ENCODE results near the gene FRS3. TPM values are rescaled to one million over a fixed set of nuclear protein-coding genes. Genes with fewer than 3 reads are reported as not detected.

Gene FRS3
- total and polyA plus RNA-seq, 9 of the 15 experiments (the other 6 are each of a cell fraction or from before 2014, with no cell fraction given): 0.03 to 3.7 (median 1.6) TPM

DNA sequence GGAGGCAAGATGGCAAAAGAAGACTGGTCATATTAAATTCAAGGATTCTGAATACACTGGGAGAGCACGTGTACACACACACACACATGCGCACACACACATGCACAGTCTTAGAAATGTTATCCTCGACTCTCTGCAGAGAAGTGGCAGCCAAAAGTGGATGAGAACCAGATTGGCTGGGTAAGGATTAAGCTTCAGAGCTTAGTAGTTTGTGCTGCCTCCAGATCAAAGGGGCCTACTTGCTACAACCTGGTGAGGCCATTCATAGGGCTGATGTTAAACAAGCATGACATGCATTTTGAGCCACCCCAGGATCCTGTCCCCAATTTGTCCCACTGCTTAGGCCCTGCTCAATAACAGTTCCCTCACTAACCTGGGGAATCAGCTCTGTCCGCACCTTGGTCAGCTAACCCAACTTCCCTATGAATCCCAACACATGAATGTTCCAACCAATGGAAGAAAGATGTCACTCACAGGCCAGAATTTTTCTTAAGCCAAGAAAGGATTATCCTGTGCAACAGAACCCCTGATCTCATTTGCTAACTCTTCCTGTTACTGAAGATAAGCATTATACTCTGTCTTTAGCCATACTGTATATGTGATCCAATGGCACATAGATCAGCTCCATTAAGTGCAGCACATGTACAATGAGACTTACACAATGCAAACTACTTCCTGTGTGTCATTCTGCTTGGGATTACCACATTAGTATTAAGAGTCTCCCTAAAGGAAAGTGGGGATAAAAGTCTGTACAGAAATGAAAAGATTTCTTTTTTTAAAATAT is 38.8 kb upstream of the FRS3 start (continued):
- TF ChIP-seq, protein P1, sequence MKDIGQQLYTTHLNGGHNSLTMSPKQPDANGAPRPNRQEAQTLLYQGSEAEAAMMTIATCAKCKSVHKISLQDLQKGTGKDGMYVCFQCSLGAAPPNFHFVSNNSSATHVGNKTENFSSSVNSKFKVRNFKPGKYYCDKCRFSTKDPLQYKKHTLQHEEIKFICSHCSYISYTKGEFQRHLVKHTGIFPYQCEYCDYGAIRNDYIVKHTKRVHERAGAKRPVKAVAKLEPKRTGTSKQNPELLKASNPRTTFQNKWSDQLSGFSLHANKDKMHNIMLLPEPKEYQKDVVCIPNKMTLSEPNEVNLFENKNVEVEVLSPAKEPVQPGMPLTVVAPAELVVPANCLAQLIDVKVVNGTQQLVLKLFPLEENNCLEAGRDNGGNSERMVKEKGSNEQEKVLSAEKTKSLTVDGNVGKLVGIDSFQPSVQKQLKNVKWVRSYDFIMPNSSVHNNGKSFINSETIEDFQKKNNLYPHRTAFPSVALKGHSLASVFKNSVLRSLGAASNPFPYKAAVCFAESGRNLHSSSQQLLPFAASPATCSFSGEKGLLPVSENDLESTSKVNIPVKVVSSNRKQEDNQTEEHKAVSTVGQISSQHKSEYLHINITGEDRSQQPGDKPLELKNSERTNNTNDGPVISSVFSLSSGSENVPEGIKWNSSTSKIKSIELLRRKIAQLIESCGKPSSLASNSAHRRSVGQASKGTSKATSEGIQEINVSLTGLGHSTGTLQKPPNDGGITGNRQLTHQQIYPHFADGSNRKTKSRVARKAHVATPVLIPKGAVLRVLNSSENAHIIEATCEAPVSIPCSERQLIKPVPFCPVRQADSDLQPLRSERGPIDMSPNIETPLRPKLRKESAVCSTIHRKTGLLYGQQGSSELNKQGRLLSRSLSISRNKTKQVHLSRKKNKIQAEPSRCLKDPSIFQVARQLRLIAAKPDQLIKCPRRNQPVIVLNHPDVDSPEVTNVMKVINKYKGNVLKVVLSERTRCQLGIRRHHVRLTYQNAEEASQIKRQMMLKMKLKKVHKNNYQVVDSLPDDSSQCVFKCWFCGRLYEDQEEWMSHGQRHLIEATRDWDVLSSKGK (CRISPR knock-in tag; IDR thresholded peaks at IDR 0.05): no peak
- TF ChIP-seq HDAC2 (IDR thresholded peaks at IDR 0.05) (peak; percentile 68), JUND (IDR thresholded peaks at IDR 0.05; ENCODE audit: borderline replicate concordance, low read depth, low read length) (peak; percentile 65), JUND (tag; IDR thresholded peaks at IDR 0.05; ENCODE audit: borderline replicate concordance, low read depth, low read length) (peak; percentile 81; the same call in 2 of the 3 replicates), MTA2 (IDR thresholded peaks at IDR 0.05; ENCODE audit: low read depth) (peak; percentile 87), STAT5A (IDR thresholded peaks at IDR 0.05; ENCODE audit: borderline replicate concordance, low read length) (peak; percentile 84), ETV1 (tag; conservative IDR thresholded peaks at IDR 0.05; ENCODE audit: low read depth) (peak; percentile 83), FOXM1 (IDR thresholded peaks at IDR 0.05; ENCODE audit: low read depth) (peak; percentile 72), FOXM1 (CRISPR knock-in tag; IDR thresholded peaks at IDR 0.05; ENCODE audit: low read depth) (no peak), MECOM (CRISPR knock-in tag; IDR thresholded peaks at IDR 0.05) (0 out of 2 replicates have a peak, but pooled peaks have one; percentile 20)
- TF ChIP-seq, protein P2, sequence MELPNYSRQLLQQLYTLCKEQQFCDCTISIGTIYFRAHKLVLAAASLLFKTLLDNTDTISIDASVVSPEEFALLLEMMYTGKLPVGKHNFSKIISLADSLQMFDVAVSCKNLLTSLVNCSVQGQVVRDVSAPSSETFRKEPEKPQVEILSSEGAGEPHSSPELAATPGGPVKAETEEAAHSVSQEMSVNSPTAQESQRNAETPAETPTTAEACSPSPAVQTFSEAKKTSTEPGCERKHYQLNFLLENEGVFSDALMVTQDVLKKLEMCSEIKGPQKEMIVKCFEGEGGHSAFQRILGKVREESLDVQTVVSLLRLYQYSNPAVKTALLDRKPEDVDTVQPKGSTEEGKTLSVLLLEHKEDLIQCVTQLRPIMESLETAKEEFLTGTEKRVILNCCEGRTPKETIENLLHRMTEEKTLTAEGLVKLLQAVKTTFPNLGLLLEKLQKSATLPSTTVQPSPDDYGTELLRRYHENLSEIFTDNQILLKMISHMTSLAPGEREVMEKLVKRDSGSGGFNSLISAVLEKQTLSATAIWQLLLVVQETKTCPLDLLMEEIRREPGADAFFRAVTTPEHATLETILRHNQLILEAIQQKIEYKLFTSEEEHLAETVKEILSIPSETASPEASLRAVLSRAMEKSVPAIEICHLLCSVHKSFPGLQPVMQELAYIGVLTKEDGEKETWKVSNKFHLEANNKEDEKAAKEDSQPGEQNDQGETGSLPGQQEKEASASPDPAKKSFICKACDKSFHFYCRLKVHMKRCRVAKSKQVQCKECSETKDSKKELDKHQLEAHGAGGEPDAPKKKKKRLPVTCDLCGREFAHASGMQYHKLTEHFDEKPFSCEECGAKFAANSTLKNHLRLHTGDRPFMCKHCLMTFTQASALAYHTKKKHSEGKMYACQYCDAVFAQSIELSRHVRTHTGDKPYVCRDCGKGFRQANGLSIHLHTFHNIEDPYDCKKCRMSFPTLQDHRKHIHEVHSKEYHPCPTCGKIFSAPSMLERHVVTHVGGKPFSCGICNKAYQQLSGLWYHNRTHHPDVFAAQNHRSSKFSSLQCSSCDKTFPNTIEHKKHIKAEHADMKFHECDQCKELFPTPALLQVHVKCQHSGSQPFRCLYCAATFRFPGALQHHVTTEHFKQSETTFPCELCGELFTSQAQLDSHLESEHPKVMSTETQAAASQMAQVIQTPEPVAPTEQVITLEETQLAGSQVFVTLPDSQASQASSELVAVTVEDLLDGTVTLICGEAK (IDR thresholded peaks at IDR 0.05): peak; percentile 53; the same call in 1 of the 2 replicates
- TF ChIP-seq, protein P2 (CRISPR knock-in tag; IDR thresholded peaks at IDR 0.05): no peak
- TF ChIP-seq, protein P3, sequence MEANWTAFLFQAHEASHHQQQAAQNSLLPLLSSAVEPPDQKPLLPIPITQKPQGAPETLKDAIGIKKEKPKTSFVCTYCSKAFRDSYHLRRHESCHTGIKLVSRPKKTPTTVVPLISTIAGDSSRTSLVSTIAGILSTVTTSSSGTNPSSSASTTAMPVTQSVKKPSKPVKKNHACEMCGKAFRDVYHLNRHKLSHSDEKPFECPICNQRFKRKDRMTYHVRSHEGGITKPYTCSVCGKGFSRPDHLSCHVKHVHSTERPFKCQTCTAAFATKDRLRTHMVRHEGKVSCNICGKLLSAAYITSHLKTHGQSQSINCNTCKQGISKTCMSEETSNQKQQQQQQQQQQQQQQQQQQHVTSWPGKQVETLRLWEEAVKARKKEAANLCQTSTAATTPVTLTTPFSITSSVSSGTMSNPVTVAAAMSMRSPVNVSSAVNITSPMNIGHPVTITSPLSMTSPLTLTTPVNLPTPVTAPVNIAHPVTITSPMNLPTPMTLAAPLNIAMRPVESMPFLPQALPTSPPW (CRISPR knock-in tag; IDR thresholded peaks at IDR 0.05): peak; percentile 32; the same call in 1 of the 2 replicates

Data from K562 (cell line).